ENCODE results near the gene INO80C.

INO80C gene

DNA sequence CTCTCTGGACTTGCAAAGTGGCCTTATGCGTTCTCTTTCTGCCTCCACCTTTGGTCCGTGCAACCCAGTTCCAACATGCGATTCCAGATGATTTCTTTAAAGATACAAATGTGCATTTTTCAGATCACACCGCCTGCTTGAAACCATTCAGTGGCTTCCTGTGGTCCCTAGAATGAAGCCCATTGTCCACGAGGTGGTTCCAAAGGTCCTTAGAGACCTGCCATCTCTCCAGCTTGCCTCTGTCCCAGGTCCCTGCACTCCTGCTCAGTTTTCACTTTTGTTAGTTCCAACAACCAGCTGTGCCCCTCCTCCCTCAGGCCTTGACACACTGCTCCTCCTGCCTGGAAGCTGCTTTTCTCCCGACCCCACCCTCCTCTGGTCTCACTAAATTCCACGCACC, 3.6 kb upstream of the INO80C start:
- Histone ChIP-seq H3K79me2 (ENCODE audit: insufficient read depth, low read length) (no peaks in the 10 kb centered on the region), H3K9me2 (ENCODE audit: low read depth, low read length) (no peaks in the 10 kb centered on the region), H3F3A (ENCODE audit: insufficient read depth, low read length) (no peaks in the 10 kb centered on the region), H3K27ac (ENCODE audit: low read depth, low read length, poor library complexity, severe bottlenecking) (no peak overlapping the region), H3K9me3 (ENCODE audit: low read length) (no peaks in the 10 kb centered on the region), H4K20me1 (ENCODE audit: insufficient read depth, low read length) (no peaks in the 10 kb centered on the region), H3K4me1 (ENCODE audit: insufficient read depth, low read length, severe bottlenecking) (peaks cover 13% of the 10 kb centered on the region), H3K36me3 (ENCODE audit: insufficient read depth, low read length) (no peaks in the 10 kb centered on the region), H2AFZ (ENCODE audit: low read length) (no peak overlapping the region), H3K4me2 (ENCODE audit: low read length) (no peak overlapping the region), H3K4me3 (ENCODE audit: low read depth, low read length, poor library complexity, severe bottlenecking) (no peak overlapping the region), H3K27me3 (ENCODE audit: insufficient read depth, low read length) (no peaks in the 10 kb centered on the region), H3K9ac (ENCODE audit: low read length) (no peak overlapping the region)
- TF ChIP-seq EZH2 (IDR thresholded peaks at IDR 0.05; ENCODE audit: borderline replicate concordance, low read length) (no peak), CTCF (IDR thresholded peaks at IDR 0.05; ENCODE audit: low read length) (no peak)

GRCh38 chr18:35500113-35500512, 2.4 kb upstream of the INO80C start:
- H3K9me2 ChIP-seq (ENCODE audit: low read depth, low read length): no peaks in the 10 kb centered on the region
- no peaks in the 10 kb centered on the region for H3K9me3 ChIP-seq (ENCODE audit: low read length)
- no peak overlapping the region for H3K27ac ChIP-seq (ENCODE audit: low read depth, low read length, poor library complexity, severe bottlenecking)
- H3K4me3 ChIP-seq (ENCODE audit: low read depth, low read length, poor library complexity, severe bottlenecking): no peak overlapping the region
- H3K4me2 ChIP-seq (ENCODE audit: low read length): no peak overlapping the region
- H4K20me1 ChIP-seq (ENCODE audit: insufficient read depth, low read length): no peaks in the 10 kb centered on the region
- H3K79me2 ChIP-seq (ENCODE audit: insufficient read depth, low read length): no peaks in the 10 kb centered on the region
- H3K4me1 ChIP-seq (ENCODE audit: insufficient read depth, low read length, severe bottlenecking): peaks cover 20% of the 10 kb centered on the region
- no peak overlapping the region for H3K9ac ChIP-seq (ENCODE audit: low read length)
- H3F3A ChIP-seq (ENCODE audit: insufficient read depth, low read length): no peaks in the 10 kb centered on the region
- no peaks in the 10 kb centered on the region for H3K27me3 ChIP-seq (ENCODE audit: insufficient read depth, low read length)
- TF ChIP-seq CTCF (IDR thresholded peaks at IDR 0.05; ENCODE audit: low read length) (no peak), EZH2 (IDR thresholded peaks at IDR 0.05; ENCODE audit: borderline replicate concordance, low read length) (no peak)
- no peaks in the 10 kb centered on the region; the same call in 1 of the 2 replicates for H3K36me3 ChIP-seq (ENCODE audit: insufficient read depth, low read length)
- no peak overlapping the region for H2AFZ ChIP-seq (ENCODE audit: low read length)

DNA sequence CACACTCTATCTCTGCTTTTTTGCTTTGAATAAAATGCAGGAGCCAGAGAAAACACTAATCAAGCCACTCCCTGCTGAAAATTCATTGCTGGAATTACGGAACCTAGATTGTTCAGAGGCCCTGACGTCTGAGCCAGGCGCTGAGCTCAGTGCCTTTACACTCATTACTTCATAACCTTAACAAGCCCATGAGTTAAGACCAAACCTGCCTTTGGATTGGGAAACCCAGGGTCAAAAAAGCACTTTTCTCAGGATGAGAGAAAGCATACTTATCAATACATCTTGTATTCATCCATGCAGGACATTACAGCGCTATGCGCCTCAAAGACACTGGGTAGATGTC, 762 bp downstream of the INO80C start:
- Histone ChIP-seq H3K27ac (ENCODE audit: low read depth, low read length, poor library complexity, severe bottlenecking) (peak overlapping the region; percentile 70), H3K4me1 (ENCODE audit: insufficient read depth, low read length, severe bottlenecking) (peaks cover 31% of the 10 kb centered on the region), H3K9me2 (ENCODE audit: low read depth, low read length) (no peaks in the 10 kb centered on the region), H4K20me1 (ENCODE audit: insufficient read depth, low read length) (no peaks in the 10 kb centered on the region), H3F3A (ENCODE audit: insufficient read depth, low read length) (no peaks in the 10 kb centered on the region), H3K9ac (ENCODE audit: low read length) (peak overlapping the region; percentile 86), H3K4me2 (ENCODE audit: low read length) (peak overlapping the region; percentile 77), H3K9me3 (ENCODE audit: low read length) (no peaks in the 10 kb centered on the region), H3K79me2 (ENCODE audit: insufficient read depth, low read length) (no peaks in the 10 kb centered on the region), H3K4me3 (ENCODE audit: low read depth, low read length, poor library complexity, severe bottlenecking) (peak overlapping the region; percentile 80), H3K27me3 (ENCODE audit: insufficient read depth, low read length) (no peaks in the 10 kb centered on the region), H2AFZ (ENCODE audit: low read length) (peak overlapping the region; percentile 87; the same call in 1 of the 2 replicates), H3K36me3 (ENCODE audit: insufficient read depth, low read length) (no peaks in the 10 kb centered on the region; the same call in 1 of the 2 replicates)
- TF ChIP-seq CTCF (IDR thresholded peaks at IDR 0.05; ENCODE audit: low read length) (no peak), EZH2 (IDR thresholded peaks at IDR 0.05; ENCODE audit: borderline replicate concordance, low read length) (no peak)
